HG03108 (cell line): ENCODE measurements around the gene NUP210L.

Source experiments
- ATAC-seq: cut with Tn5 transposase; IDR thresholded peaks from one replicate; pipeline ENCODE4 v1.9.1; 2021; ENCODE audit warnings: moderate library complexity; ENCODE audit not compliant: unreplicated experiment

The NUP210L gene

DNA sequence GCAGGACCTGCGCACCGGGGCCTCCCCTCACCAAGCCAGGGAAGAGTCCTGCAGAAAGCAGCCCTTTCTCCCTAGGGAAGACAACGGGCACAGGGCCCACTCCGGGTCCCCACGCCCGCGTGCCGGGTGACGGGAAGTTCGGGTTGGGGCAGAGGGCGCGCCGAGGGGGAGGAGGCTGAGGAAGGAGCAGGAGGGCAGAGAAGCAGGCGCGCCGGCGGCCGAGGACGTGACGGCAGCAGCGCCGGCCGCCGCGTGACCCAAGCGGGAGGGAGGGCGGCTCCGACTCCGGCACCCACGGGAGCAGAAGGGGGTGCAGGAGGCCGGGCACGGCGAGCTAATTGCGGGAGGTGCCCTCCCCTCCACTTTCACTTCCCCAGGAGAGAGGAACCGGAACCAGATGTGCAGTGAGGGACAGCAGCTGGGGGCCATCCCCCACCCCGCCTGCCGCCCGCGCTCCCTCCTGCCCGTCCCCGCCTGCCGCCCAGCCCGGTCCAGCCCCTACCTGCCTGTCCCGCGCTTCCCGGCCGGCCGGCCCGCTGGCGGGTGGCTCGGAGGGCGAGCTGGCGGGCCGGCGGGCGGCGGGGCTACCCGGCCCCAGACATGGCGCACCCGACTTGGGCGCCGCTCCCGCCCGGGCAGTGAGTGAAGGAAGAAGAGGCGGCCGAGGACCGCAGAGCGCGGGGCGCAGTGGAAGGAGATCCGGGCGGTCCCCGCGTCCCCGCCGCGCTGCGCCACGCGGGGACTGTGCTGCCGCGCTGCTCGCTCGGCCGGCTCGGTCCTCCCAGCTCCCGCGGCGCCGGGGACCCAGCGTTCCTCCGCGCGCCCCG, 208.9 kb downstream of the NUP210L start:
- ATAC-seq, result peak; percentile 63

DNA sequence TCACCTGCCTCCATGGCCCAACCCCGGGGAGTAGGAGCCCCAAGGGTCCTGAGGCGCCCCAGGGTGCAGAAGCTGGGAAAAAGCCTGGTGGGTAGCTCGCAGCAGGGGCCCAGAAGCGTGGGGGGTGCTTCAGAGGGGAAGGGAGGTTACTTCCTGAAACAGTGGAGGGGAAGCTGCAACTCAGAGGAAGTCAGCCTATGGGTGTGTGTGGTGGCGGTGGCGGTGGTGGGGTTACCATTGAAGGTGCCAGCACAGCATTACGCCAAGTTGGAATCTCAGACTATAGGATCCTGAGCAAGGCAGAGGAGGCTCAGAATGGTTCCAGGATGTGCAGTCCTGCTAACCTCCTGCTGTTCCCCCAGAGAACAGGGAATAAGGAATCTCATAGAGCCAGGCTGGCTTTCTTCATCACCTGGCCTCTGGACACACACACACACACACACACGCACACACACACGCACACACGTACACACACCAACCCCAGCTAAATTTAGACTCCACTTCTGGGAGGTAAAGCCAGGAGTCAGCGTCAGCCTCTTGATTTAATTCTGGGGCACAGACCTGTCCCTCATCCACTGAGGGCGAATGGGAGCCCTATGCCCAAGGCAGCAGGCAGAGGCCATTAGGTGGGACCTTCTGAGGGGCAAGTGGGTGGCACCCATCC, 209.6 kb downstream of the NUP210L start:
- ATAC-seq, result no peak

DNA sequence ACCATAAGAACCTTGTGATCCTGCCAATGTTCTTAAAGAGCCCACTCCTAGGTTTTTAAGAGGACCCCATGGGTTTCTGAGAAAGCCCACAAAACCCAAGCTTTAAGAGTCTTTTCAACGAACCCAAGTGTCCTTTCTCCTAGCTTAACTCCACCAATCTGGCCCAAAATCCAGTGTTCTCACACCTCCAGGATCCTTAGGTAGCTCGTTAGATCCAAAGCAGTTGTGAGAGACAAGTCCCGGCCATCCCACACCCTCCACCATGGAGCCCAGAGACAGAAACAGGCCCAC, 210.1 kb downstream of the NUP210L start:
- no peak for ATAC-seq

DNA sequence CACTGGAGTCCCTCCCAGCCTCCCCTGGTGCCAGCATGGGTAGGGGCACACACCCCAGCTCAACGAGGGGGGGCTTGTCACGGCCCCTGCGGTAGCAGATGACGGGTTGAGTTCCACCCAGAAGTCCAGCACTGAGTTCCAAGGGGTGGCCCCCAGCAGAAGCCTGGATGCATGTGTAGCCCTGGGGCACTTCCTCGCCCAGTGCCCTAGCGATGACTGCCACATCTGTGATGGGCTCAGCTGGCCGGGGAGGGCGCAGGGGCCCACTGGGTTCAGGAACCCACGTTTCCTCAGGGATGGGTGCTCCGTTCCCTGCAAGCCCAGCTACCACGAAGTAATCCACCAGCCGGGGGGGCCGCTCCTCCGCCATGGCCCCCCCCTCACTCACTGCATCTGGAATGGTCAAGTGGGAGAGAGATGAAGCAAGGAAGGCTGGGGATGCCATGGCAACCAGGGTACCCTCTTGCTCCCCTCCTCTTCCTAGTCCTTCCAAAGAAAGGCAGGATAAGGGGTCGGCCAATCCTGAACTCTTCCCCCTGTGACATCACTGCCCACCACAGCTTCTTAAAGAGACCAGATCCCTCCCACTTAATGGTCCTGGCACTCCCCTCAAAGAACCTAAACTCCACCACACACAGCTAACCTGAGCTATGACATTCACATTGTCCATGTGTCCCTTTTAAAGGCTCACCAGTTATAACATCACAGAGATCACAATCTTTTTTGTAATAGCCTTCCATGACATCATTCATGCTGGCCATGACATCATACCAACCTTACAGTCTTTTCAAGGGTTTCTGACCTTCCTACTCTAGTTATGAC, 210.7 kb downstream of the NUP210L start:
- ATAC-seq, result no peak

DNA sequence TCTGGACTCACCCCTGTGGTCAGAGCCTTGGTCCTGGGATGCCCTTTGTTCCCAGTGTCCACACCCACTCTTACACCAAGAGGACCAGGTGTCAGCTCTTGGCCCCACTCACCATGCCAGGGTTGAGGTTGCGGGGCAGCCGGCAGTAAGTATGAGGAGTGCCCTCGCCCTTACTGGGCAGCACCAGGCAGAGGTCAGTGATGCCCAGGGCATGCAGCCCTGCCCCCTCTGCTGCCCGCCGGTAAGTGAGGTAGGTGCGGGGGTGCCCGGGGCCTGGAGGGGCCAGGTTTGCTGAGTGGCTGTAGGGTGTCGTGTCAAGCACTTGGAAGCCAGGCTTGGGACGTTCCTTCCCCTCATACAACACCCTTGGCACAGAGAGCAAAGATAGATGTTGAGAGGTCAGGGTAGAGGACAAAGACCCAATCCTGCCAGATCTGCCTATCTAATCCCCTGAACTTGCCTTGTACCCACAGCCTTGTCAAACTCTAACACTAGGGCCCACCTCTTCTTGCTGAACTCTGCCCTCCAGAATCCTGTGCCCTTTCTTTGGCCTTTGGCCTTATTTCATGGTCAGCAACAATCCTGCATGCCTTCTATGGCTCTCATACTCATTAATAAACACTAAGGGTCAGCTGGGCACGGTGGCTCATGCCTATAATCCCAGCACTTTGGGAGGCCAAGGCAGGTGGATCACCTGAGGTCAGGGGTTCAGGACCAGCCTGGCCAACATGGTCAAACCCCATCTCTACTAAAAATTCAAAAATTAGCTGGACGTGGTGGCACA, 211.9 kb downstream of the NUP210L start:
- no peak for ATAC-seq
